Measurements from ENCODE around the gene BMP6.
A peak's percentile ranks its signal among the peaks of the same experiment; 100 is the strongest.

BMP6 gene

DNA sequence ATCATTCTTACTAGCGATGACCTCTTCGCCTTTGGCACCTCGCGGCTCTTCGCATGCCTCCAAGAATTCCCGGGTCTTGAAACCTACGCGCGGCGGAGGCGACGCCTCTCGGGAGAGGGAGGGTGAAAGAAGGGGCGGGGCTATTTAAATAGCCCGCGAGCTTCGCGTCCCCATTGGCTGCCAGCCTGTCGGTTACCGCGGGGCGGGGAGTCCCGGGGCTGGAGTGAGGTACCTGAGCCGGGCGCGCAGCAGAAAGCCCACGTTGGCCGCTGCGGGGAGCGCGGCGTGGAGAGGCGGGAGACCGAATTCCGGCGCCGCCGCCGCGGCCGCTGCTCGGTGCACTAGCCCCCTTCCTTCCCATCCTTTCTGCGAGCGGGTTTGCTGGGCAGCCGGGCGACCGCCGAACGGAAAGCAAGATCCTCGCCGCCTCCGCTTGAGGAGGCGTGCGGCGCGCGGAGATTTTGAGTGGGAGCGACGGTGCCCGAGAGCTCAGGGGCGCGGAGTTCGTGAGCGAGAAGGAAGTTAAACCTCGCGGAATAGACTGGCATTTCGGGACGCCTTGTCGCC is at the start of gene BMP6:
TSS of gene BMP6 (plus strand) at position 251 of the 567 bp plus-strand sequence. CDS start 857 bp downstream, outside the sequence.
- peak; percentile 28 for DNase-seq (ENCODE audit: low read depth)
- TF ChIP-seq, protein P1, sequence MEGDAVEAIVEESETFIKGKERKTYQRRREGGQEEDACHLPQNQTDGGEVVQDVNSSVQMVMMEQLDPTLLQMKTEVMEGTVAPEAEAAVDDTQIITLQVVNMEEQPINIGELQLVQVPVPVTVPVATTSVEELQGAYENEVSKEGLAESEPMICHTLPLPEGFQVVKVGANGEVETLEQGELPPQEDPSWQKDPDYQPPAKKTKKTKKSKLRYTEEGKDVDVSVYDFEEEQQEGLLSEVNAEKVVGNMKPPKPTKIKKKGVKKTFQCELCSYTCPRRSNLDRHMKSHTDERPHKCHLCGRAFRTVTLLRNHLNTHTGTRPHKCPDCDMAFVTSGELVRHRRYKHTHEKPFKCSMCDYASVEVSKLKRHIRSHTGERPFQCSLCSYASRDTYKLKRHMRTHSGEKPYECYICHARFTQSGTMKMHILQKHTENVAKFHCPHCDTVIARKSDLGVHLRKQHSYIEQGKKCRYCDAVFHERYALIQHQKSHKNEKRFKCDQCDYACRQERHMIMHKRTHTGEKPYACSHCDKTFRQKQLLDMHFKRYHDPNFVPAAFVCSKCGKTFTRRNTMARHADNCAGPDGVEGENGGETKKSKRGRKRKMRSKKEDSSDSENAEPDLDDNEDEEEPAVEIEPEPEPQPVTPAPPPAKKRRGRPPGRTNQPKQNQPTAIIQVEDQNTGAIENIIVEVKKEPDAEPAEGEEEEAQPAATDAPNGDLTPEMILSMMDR (IDR thresholded peaks at IDR 0.05; ENCODE audit: control insufficient read depth, insufficient read depth, low read depth, low read length, missing control alignments) = no peak
- H3K4me3 ChIP-seq (ENCODE audit: control insufficient read depth, low read depth, low read length) = peak within 1 kb of the TSS; percentile 51

DNA sequence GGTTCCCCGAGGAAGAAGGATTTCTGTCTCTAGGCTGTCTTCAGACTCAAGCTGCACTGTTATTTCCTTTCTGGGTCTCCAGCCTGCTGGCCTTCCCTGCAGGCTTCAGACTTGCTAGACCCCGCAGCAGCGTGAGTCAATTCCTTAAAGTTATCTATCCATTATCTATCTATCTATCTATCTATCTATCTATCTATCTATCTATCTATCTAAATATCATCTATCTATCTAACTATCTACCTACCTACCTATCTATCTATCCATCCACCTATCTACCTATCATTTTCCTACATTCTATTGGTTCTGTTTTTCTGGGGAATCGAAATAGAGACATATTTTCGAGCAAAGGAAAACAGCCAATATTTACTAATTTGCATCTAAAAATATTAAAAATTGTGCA is 48.7 kb upstream of the BMP6 start:
- DNase-seq (ENCODE audit: low read depth) = no peak
- H3K4me3 ChIP-seq (ENCODE audit: control insufficient read depth, low read depth, low read length) = no peak overlapping the region
- TF ChIP-seq, protein P1 (IDR thresholded peaks at IDR 0.05; ENCODE audit: control insufficient read depth, insufficient read depth, low read depth, low read length, missing control alignments) = no peak

DNA sequence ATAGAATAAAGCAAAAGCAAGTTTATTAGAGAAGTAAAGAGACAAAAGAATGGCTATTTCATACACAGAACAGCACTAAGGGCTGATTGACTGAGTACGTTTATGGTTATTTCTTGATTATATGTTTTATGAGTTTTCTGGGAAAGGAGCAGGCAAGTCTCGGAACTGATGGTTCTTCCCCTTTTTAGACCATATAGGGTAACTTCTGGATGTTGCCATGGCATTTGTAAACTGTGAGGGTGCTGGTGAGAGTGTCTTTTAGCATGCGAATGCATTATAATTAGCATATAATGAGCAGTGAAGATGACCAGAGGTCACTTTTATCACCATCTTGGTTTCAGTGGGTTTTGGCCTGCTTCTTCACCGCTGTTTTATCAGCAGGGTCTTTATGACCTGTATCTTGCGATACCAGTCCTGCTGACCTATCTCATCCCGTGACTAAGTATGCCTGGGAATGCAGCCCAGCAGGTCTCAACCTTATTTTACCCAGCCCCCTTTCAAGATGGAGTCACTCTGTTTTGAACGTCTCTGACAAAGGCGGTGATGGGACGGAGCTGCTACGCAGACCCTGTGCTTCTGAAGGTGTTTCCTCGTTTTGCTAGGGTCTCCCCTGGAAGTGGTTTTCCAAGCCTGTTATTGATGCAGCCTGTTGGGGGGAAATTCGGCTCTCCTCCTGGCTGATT is 45.4 kb upstream of the BMP6 start:
- no peak overlapping the region for H3K4me3 ChIP-seq (ENCODE audit: control insufficient read depth, low read depth, low read length)
- TF ChIP-seq, protein P1 (IDR thresholded peaks at IDR 0.05; ENCODE audit: control insufficient read depth, insufficient read depth, low read depth, low read length, missing control alignments) = no peak
- DNase-seq (ENCODE audit: low read depth) = no peak

DNA sequence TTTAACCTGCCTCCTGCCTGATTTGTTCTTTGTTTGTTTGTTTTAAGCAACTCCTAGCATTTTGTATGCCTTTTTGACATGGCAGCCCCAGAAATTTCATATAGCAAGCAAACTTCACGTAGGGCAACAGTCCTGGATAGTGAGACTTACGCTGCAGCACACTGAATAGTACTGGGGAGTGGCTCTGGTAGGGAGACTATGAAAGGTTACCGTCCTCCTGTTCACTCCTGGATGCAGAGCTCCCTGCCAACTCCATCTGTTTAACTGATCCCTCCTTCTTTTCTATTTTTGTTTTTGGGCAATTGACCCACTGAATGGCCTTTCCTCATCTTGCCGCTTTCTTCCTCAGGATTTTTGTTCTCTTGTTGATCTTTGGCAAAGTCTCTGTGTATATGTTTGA is 44.5 kb upstream of the BMP6 start:
- no peak overlapping the region for H3K4me3 ChIP-seq (ENCODE audit: control insufficient read depth, low read depth, low read length)
- TF ChIP-seq, protein P1 (IDR thresholded peaks at IDR 0.05; ENCODE audit: control insufficient read depth, insufficient read depth, low read depth, low read length, missing control alignments) = no peak
- DNase-seq (ENCODE audit: low read depth) = no peak

DNA sequence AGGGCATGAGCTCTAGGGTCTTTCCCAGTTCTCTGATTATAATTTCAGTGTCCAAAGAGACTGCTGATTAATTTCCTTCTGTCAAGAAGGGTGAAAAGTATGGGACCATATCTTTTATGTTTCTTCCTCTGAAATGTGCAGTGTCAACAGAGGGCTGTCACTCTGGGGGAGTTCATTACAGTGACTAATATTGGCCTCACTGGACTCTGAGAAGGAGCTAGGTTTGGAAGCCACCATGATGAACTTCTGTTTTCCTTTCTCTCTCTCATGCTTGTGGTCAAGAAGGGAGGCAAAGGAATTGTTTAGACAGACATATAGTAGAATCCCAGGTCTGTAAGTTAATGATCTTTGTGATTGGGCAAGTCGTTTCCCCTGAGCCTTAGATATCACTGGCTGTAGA is 41.8 kb upstream of the BMP6 start:
- no peak for DNase-seq (ENCODE audit: low read depth)
- TF ChIP-seq, protein P1 (IDR thresholded peaks at IDR 0.05; ENCODE audit: control insufficient read depth, insufficient read depth, low read depth, low read length, missing control alignments) = no peak

DNA sequence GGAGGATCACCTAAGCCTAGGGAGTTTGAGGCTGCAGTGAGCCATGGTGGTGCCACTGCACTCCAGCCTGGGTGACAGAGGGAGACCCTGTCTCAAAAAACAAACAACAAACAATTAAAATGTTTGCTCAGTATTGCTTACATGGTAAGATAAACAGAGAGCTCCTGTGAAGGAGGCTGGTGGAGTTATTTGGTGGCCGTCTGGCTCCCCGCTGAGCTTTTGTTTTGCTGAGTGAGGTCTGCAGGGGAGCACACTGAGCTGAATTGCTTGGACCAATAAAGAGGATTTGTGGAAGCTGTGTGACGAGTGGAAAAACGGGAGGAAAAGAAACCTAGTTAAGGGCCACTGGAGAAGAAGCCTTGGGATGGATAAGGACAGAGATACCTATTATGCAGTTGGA is 41.1 kb upstream of the BMP6 start:
- H3K4me3 ChIP-seq (ENCODE audit: control insufficient read depth, low read depth, low read length) = no peak overlapping the region
- DNase-seq (ENCODE audit: low read depth) = no peak
- TF ChIP-seq, protein P1 (IDR thresholded peaks at IDR 0.05; ENCODE audit: control insufficient read depth, insufficient read depth, low read depth, low read length, missing control alignments) = no peak

More for the DNA sequence above, 41.8 kb upstream of the BMP6 start:
- no peak overlapping the region for H3K4me3 ChIP-seq (ENCODE audit: control insufficient read depth, low read depth, low read length)

All from AG09309 (cell line).